K562 (cell line): ENCODE measurements around the gene BIVM. TPM values are rescaled to one million over a fixed set of nuclear protein-coding genes. Genes with fewer than 3 reads are reported as not detected.

Source experiments
- CREBBP ChIP-seq: IDR thresholded peaks from one replicate; pipeline ENCODE4 v1.6.1; 2012; ENCODE audit warnings: low read depth, mild to moderate bottlenecking, control low read depth, inconsistent platforms, low read length
- DLX4 ChIP-seq: fragments of 250-450 bp; sonication (Bioruptor Pico); IDR thresholded peaks from 2 replicates; pipeline ENCODE4 v1.6.1; 2021; ENCODE audit warnings: mild to moderate bottlenecking
- EWSR1 ChIP-seq: fragments of 450-650 bp; IDR thresholded peaks from 2 replicates; pipeline ENCODE4 v1.6.1; 2018; ENCODE audit warnings: borderline replicate concordance, mild to moderate bottlenecking, low read depth, moderate library complexity; ENCODE audit not compliant: partially characterized antibody
- FIP1L1 ChIP-seq: fragments of 200-400 bp; formaldehyde crosslinking; IDR thresholded peaks from 2 replicates; pipeline ENCODE4 v1.6.1; 2018; ENCODE audit warnings: mild to moderate bottlenecking, low read depth, low read length; ENCODE audit not compliant: poor library complexity, severe bottlenecking
- HDAC3 ChIP-seq: fragments of 450-650 bp; IDR thresholded peaks from 2 replicates; pipeline ENCODE4 v1.6.1; 2018; ENCODE audit warnings: borderline replicate concordance, mild to moderate bottlenecking, moderate library complexity; ENCODE audit not compliant: partially characterized antibody
- LCOR ChIP-seq: sonication (generic); formaldehyde crosslinking; IDR thresholded peaks from 2 replicates; pipeline ENCODE4 v1.8.0; 2022; ENCODE audit warnings: mild to moderate bottlenecking, missing genetic modification reagents
- MED1 ChIP-seq: sonication (generic); formaldehyde crosslinking; IDR thresholded peaks from 2 replicates; pipeline ENCODE4 v1.8.1; 2023; ENCODE audit warnings: missing genetic modification reagents, borderline replicate concordance
- NCOR1 ChIP-seq: fragments of 450-650 bp; IDR thresholded peaks from 2 replicates; pipeline ENCODE4 v1.6.1; 2016; ENCODE audit warnings: mild to moderate bottlenecking, moderate library complexity
- PHF8 ChIP-seq: fragments of 200-600 bp; sonication (generic); IDR thresholded peaks from 2 replicates; pipeline ENCODE4 v1.6.1; 2012; ENCODE audit warnings: mixed run types, mild to moderate bottlenecking, inconsistent platforms, low read length, moderate library complexity, borderline replicate concordance
- PHTF2 ChIP-seq: fragments of 250-450 bp; sonication (Bioruptor Pico); IDR thresholded peaks from 2 replicates; pipeline ENCODE4 v1.5.0; 2021; ENCODE audit warnings: mild to moderate bottlenecking
- PRDM10 ChIP-seq: fragments of 450-650 bp; IDR thresholded peaks from 2 replicates; pipeline ENCODE4 v1.6.1; 2018; ENCODE audit not compliant: partially characterized antibody
- PREB ChIP-seq: sonication (generic); formaldehyde crosslinking; IDR thresholded peaks from 2 replicates; pipeline ENCODE4 v1.8.1; 2023; ENCODE audit warnings: mild to moderate bottlenecking, missing genetic modification reagents
- SMAD1 ChIP-seq: fragments of 150-350 bp; IDR thresholded peaks from 2 replicates; pipeline ENCODE4 v1.6.1; 2014; ENCODE audit warnings: low read length, low read depth; ENCODE audit not compliant: partially characterized antibody
- SNIP1 ChIP-seq: fragments of 450-650 bp; IDR thresholded peaks from 2 replicates; pipeline ENCODE4 v1.7.1; 2017; ENCODE audit warnings: low read depth, mild to moderate bottlenecking
- ZKSCAN1 ChIP-seq: fragments of 150-350 bp; IDR thresholded peaks from 2 replicates; pipeline ENCODE4 v1.6.1; 2016; ENCODE audit warnings: low read depth, low read length
- ZNF174 ChIP-seq: fragments of 250-450 bp; sonication (Bioruptor Pico); IDR thresholded peaks from 2 replicates; pipeline ENCODE4 v1.4.0; 2020; ENCODE audit warnings: mild to moderate bottlenecking
- ZNF398 ChIP-seq: fragments of 250-450 bp; sonication (Bioruptor Pico); IDR thresholded peaks from 2 replicates; pipeline ENCODE4 v1.8.0; 2021; ENCODE audit warnings: moderate library complexity, mild to moderate bottlenecking, inconsistent platforms
- ZNF449 ChIP-seq: fragments of 250-450 bp; sonication (Bioruptor Pico); IDR thresholded peaks from 2 replicates; pipeline ENCODE4 v1.8.0; 2022; ENCODE audit warnings: moderate library complexity, mild to moderate bottlenecking, inconsistent platforms
- polyA plus RNA-seq, 8 experiments: library from polyadenylated mRNA; depleted of rRNA in 4 of 8; stranded (reverse) in 5 of 8; unstranded in 3 of 8; fragments of >200 nt; fragmentation: Nextera tagmentation in 2 of 8; fragmentation: Illumina TruSeq in 1 of 8; extraction: Ambion mirVana in 2 of 8; extraction: Trizol in 1 of 8; gene quantifications; 2 replicates each; pipeline versions ENCODE4 v1.2.1 to v1.2.3, GENCODE V29; 2011 to 2014; ENCODE audit warnings: inconsistent platforms in 1 of 8, missing spikeins in 1 of 8
- total RNA-seq, 7 experiments: library from RNA; depleted of rRNA in 6 of 7; stranded (reverse); fragments of >200 nt in 6 of 7; fragmentation: Illumina TruSeq in 2 of 7; extraction: Trizol in 2 of 7; gene quantifications; 2 replicates each; pipeline versions ENCODE4 v1.2.1 to v1.2.3, GENCODE V29; 2011 to 2021; ENCODE audit warnings: low replicate concordance in 1 of 7

Gene BIVM
- total and polyA plus RNA-seq, 9 of the 15 experiments (the other 6 are each of a cell fraction or from before 2014, with no cell fraction given), result 3.6 to 23.1 (median 16.8) TPM

- no peak for TF ChIP-seq DLX4 (CRISPR knock-in tag)
- no peak for TF ChIP-seq EWSR1
- no peak for TF ChIP-seq PRDM10
- no peak for TF ChIP-seq PREB
- no peak for TF ChIP-seq HDAC3
- no peak for TF ChIP-seq SNIP1
- TF ChIP-seq ZKSCAN1, result no peak
- no peak for TF ChIP-seq SMAD1
- peak; percentile 68 for TF ChIP-seq FIP1L1
- TF ChIP-seq ZNF174 (CRISPR knock-in tag), result no peak
- TF ChIP-seq PHTF2 (CRISPR knock-in tag), result no peak
- TF ChIP-seq ZNF449, result no peak
- peak; percentile 65; the same call in 1 of the 2 replicates for TF ChIP-seq PHF8
- no peak for TF ChIP-seq ZNF398 (CRISPR knock-in tag)
- no peak for TF ChIP-seq CREBBP
- TF ChIP-seq LCOR (CRISPR knock-in tag), result no peak
- no peak for TF ChIP-seq NCOR1
- TF ChIP-seq MED1 (CRISPR knock-in tag), result no peak
These were observed 1.5 kb downstream of the BIVM start (continued) for GRCh38 chr13:102800145-102801041.
